ENCODE measurements around the gene VTI1A.
"Not testable (repeated sequence)": the region's sequence is repeated elsewhere in the genome, so short reads cannot be mapped to it uniquely, and the experiment has no call there.

Gene VTI1A

GRCh38 chr10:112844681-112845544 is 397.9 kb downstream of the VTI1A start:
- DNase-seq (ENCODE audit: insufficient read length, low spot score) (no peak), FAIRE-seq (no peak)

- no peak for DNase-seq (ENCODE audit: insufficient read length, low spot score)
- FAIRE-seq, result no peak
Observed at GRCh38 chr10:112847778-112848177, 400.8 kb downstream of the VTI1A start.

GRCh38 chr10:112848228-112848627 is 401.2 kb downstream of the VTI1A start:
- no peak for DNase-seq (ENCODE audit: insufficient read length, low spot score)
- FAIRE-seq, result no peak

- DNase-seq (ENCODE audit: insufficient read length, low spot score), result no peak
- FAIRE-seq, result no peak
Observed at GRCh38 chr10:112848868-112849430, 401.9 kb downstream of the VTI1A start.

GRCh38 chr10:112849546-112849945 is 402.5 kb downstream of the VTI1A start:
- FAIRE-seq (no peak), DNase-seq (ENCODE audit: insufficient read length, low spot score) (no peak)

GRCh38 chr10:112851181-112851580 is 404.2 kb downstream of the VTI1A start:
- DNase-seq (ENCODE audit: insufficient read length, low spot score) (no peak), FAIRE-seq (no peak)

GRCh38 chr10:112851588-112852211 is 404.7 kb downstream of the VTI1A start:
- DNase-seq (ENCODE audit: insufficient read length, low spot score) (no peak), FAIRE-seq (no peak)

- FAIRE-seq (no peak), DNase-seq (ENCODE audit: insufficient read length, low spot score) (no peak)
Observed at GRCh38 chr10:112852306-112852705, 405.3 kb downstream of the VTI1A start.

GRCh38 chr10:112855134-112855533 is 408.1 kb downstream of the VTI1A start:
- DNase-seq (ENCODE audit: insufficient read length, low spot score), result no peak

GRCh38 chr10:112857493-112857892 is 410.5 kb downstream of the VTI1A start:
- no peak for FAIRE-seq
- no peak for DNase-seq (ENCODE audit: insufficient read length, low spot score)

More at GRCh38 chr10:112855134-112855533, 408.1 kb downstream of the VTI1A start:
- FAIRE-seq, result no peak

- no peak for FAIRE-seq
Observed at GRCh38 chr10:112858986-112859651, 412.1 kb downstream of the VTI1A start.

GRCh38 chr10:112859793-112860192 is 412.8 kb downstream of the VTI1A start:
- no peak for FAIRE-seq
- no peak for DNase-seq (ENCODE audit: insufficient read length, low spot score)

More at GRCh38 chr10:112858986-112859651, 412.1 kb downstream of the VTI1A start:
- no peak for DNase-seq (ENCODE audit: insufficient read length, low spot score)

- not testable (repeated sequence) for DNase-seq (ENCODE audit: insufficient read length, low spot score); FAIRE-seq
Observed at GRCh38 chr10:112863461-112863860, 416.4 kb downstream of the VTI1A start.

Data from GM19239 (cell line).